HG03108 (cell line): Measurements from ENCODE around the gene FNTB.

ENCODE experiments used
- ATAC-seq: cut with Tn5 transposase; IDR thresholded peaks from one replicate; pipeline ENCODE4 v1.9.1; 2021; ENCODE audit warnings: moderate library complexity; ENCODE audit not compliant: unreplicated experiment

The FNTB gene

DNA sequence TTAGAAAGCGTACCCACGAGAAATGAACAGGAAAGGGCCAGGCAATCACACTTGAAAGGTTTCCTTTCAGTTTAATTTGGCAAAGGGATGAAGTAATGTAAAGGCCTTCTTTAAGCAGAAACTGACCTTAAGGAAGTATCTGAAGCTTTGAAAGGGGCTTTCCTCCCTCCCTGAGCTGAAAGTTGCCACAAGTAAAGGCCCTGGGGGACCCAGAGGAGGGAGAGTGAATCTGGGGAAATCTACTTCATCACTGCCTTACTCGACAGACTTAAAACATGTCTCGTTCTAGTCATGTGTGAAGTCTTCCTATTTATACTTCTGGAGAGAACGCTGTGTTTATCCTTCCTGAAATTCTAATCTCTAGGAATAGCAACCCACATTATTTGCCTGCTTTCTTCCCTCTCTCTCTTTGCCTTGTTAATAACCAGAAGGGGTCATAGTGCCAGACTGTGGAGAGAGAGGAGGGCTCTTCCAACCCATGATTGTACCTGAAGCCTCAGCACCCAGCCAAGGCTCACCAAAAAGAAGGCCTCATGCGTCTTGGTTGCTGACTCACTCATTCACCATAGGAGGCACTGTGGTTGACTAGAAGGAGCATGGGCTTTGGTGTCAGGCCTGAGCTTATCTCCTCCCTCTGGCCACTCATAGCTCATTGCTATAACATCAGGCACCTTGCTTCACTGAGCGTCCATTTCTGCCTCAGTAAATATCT lies 33.9 kb upstream of the FNTB start:
- no peak for ATAC-seq

DNA sequence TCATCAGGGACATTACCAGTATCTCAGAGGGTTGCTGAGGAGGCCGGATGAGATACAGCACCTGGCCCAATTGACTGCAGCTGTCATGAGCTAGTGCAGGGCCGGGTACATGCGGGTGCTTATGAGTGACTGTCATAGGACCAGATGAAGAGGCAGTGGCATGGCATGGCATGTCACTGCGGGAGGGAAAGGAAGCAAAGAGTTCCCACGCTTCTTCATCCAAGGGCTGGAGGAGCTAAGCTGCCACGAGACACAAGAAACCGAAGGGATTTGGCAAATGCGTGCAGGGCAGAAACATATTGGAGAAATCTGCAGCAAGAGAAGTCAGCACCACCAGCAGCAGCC lies 33.4 kb upstream of the FNTB start:
- ATAC-seq: no peak

DNA sequence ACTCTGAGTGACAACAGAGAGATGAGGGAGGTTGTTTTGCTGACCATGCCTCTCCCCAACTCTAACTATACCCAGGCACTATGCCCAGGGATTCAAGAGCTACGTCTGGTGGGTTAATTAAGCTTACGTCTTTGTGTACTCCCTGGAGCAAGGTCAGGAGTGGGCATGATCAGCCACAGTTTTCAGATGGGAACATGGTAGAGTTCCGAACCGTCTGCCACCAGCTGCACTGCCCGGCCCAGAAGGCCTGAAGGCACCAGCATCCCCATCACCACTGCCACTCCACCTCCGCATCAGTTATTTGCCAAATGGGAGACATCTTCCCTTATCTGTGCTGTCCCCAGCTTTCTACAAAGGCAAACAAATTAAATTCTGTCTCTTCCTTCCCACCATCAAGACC lies 33.0 kb upstream of the FNTB start:
- ATAC-seq: no peak

DNA sequence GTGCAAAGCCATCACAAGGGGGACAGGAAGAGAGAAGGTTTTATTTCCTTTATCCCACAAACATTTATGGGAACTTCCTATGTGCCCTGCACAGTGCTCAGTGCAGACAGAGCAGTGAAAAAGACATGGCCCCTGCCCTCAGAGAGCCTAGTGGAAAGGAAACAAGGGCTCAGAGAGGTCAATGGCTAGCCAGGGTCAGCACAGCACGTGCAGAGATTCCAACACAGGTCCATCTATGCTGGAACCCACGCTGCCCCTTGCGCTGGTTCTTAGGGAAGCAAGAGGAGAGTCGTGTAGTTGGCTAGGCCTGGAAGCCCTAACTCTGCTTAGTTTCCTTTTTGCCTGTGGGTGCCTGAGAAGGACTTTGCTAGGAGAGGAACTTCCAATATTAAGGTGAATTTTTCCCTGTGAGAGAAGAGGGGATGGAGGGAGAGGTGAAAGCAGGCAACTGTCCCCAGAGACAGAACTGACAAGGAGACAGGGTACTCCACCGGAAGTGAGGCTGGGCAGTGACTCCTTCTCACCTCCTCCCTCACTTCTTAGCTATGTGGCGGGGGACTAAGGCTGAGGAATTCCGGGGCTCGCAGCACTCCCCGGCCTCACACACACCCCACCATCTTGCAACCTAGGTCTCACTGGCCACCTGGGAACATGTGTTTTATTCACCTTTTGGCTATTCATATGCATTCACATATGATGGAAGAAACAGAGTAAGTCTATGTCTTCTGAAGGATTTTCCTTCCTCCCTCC lies 32.0 kb upstream of the FNTB start:
- ATAC-seq: no peak

DNA sequence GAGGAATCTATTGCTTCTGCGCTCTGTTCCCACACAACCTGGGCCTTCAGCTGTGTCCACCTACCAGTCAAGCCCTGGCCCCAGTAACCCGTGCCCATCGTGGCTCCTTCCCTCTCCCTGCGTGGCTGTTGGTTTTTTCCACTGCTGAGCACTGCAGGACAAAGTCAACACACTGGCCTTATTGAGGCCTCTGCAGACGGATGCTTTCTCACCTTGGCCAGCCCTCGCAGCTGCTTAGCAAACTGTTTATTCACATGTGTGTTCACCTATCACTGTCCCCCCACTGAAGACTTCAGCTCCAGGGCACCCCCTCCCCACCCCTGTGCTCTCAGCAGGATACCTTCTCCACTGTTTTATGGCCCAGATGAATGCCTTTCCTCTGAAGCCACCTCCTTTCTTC lies 31.4 kb upstream of the FNTB start:
- ATAC-seq: no peak

DNA sequence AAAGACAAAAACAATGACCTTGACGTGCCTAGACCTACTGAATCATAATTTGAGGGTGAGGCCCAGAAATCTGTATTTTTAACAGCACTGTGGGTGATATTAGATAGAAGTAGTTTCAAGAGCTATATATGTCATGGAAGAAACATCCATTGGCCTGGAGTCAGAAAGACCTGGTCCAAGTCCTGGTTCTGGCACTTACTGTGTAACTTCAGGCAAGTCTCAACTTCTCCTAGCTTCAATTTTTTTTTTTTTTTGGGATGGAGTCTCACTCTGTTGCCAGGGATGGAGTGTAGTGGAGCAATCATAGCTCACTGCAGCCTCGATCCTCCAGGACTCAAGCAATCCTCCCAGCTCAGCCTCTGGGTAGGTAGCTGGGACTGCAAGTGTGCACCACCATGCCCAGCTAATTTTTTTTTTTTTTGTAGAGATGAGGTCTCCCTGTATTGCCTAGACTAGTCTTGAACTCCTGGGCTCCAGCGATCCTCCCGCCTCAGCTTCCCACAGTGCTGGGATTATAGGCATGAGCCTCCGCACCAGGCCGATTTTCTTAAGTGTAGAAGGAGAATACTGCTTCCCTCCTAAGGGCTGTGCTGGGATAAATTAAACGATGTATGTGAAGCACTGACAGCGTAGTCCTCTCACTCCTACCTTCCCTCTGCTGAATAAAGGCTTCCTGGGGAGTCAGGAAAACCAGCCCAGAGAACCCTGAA lies 29.8 kb upstream of the FNTB start:
- no peak for ATAC-seq

DNA sequence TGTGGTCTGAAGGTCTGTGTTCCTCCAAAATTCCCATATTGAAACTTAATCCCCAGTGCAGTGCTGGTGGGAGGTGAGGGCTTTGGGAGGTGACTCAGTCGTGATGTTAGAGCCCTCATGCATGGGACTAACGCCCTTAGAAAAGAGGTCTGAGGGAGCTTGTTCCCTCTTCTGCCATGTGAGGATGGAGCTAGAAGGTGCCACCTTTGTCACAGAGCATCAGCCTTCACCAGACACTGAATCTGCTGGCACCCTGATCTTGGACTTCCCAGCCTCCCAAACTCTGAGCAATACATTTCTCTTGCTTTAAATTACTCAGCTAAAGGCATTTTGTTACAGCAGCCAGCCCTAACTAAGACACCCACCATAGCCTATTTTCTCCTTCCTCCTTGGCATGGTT lies 28.5 kb upstream of the FNTB start:
- no peak for ATAC-seq

DNA sequence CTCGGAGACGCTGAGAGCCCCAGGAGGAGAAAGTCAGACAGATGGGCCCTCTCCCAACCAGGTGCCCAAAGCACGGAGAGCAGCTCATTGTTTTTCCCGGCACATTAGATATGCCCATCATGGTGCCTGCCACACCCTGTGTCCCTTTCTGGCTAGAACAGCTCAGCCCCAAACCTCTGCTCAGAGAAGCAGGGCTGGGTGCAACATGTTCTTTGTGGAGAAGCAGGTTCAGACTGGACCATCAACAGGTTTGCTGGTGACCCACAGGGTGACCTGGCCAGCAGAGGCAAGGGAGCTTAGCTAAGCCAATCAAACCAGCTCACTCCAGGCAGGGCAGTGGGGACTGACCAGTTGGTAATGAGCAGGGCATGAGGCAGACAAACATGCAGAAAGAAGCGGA lies 28.0 kb upstream of the FNTB start:
- ATAC-seq: no peak

DNA sequence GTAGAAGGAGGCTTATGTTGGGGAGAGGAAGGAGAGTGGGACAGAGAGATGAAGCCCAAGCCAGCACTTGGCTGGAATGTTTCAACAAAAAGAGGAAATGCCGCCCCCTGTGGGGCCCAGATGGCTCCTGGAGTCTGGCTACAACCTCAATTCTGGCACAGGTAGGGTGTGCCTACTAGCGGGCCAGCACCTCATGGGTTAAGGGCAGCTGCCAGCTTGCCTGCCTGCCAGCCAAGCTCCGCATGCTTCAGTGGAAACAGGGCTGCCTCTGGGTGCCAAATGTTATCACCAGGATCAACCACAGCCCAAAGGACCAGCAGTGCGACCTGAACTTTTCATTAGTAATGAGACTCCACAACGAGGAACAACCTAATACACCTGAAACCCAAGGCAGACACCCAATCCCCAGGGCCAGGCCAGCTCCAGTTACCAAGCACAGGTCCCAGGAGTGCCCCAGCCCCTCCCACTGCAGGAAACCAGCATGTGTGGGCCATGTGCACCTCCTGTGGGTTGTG lies 25.9 kb upstream of the FNTB start:
- no peak for ATAC-seq

DNA sequence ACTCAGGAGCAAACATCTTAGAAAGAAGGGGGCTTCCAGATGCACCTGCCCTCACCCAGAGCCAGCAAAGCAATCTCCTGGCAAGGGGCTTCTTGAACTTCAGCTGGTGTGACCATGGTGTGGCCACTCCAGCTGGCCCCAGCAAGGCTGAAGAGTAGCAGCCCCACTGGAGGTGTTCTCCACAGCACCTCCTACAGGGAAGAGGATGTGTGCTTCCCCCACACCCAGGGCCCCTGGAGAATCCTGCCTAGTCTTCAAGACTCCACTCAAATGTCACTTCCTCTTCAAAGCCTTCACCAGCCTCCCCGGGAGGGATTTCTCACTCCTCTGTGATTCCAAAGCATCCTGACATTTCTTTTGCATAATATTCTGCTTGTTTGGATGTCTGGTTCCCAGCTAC lies 23.1 kb upstream of the FNTB start:
- ATAC-seq: no peak

DNA sequence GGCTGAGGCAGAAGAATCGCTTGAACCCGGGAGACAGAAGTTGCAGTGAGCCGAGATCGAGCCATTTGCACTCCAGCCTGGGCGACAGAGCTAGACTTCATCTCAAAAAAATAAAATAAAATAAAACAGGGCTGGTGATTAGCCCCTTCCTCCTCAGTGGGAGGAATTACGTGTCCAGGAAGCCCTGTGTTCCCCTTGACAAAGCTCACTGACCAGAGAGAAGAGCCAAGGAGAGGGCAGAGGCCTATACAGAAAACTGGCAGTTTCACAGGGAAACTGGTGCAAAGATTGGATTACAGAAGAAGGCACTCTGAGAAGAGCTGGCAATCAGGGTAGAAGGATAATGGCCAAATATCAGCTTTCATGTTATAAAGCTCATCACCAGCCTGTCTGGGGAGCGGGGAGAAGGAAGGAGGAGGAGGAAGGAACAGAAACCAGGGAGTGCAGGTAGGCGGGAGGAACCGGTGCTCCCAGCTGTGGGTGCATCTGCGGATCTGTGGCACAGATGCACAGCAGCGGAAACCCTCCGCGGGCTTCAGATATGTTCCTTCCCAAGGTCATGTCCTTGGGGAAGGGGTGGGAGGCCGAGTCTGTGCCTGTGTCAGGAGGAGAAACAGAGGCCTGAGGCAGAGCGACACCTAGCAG lies 21.2 kb upstream of the FNTB start:
- no peak for ATAC-seq

DNA sequence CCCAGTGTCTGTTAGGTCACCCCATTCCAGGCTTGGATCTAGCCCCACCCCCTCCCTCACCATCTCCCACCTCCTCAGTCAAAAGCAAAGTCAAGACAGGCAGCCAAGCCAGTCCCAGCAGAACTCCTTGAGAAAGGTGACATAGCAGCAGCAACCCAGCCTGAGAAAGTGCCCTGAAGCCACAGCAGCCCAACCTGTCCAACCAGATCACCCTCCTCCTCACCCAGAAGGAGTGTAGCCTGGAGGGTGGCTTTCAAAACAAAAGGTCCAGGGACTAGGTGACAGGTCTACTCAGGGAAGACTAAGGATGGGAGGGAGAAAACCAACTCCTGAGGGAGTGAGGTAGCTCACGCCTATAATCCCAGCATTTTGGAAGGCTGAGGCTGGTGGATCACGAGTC lies 19.7 kb upstream of the FNTB start:
- no peak for ATAC-seq

DNA sequence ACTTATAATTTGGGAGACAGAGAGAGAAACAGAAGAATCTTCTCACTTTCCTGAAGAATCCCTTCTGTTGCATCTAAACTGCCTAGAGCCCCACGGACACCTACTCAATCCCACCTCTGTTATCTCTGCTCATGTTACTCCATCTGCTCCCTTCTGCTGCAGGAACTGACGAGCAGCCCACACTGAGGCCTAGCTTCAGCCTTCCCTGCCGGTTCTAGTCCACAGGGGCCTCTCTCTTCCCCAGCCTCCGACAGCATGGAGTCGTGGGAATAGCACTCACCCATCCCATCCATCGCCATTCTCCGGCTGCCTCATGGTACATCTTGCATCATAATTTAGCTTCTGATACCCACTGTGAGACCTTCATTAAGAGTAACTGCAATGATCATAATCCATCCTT lies 18.5 kb upstream of the FNTB start:
- no peak for ATAC-seq

DNA sequence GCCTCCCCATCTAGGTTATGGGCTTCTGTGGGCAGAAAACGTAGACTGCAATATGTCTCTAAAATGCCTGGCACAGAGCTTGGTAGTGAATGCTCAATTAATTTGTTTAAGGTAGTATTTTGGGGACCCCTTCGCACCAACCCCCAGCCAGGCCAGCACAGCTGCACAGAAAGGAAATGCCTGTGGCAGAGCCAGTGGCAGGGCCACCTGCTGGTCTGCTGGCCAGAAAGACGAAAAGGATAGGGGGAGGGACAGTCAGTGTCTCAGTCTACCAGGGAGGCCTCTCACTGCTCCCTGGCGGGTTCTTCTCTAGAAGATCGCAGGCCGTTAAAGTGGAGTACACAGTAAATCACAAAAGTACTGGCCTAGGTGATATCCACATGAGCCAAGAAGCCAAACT lies 18.0 kb upstream of the FNTB start:
- ATAC-seq: no peak

DNA sequence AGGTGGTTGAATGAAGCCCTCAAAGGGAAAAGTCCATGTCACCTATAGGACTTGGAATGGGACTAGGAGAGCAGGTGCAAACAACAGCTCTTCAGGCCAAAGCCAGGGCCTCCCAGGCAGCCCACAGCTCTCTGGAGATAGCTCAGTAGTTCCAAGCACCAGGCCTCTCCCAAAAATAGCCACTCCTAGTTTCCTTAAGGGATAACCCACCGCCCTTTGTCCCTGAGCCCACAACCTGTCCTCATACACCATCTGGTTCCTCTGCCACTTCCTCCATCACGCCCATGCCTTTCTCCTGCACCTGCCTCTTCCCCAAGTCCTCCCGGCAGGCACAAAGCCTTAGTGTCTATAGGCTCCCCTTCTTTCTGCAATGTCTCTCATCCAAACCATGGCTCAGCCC lies 16.7 kb upstream of the FNTB start:
- ATAC-seq: no peak

DNA sequence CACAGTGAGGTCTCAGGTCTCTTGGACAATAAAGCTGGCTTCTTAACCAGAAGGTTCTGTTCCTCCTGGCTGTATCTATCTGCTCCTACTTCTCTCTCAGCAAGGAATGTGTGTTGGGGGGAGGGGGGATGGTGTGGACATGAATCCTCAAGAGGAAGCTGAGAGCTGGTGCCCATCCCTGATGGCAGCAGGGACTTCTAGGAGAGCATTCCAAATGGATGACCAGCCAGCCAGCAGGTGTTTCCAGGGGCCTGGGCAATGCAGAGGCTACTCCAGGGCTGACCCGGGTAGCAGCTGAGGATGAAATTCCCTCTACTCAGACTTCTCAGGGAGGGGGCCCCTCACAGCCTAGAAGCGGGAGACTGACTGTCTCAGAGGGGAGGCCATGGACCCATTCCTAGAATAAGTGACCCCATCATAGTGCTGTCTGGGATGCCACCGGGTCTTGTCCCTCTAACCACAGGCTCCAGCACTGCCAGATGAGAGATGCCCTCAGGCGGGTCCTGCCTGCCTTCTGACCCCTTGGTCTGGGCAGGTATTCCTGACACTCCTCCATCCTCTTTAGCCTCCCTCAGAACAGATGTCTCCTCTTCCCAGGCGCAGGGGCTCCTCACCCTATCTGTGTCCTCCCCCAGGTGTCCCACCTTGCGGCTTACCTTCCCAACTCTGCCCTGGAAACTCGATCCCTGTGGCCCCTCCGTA lies 15.8 kb upstream of the FNTB start:
- no peak for ATAC-seq

DNA sequence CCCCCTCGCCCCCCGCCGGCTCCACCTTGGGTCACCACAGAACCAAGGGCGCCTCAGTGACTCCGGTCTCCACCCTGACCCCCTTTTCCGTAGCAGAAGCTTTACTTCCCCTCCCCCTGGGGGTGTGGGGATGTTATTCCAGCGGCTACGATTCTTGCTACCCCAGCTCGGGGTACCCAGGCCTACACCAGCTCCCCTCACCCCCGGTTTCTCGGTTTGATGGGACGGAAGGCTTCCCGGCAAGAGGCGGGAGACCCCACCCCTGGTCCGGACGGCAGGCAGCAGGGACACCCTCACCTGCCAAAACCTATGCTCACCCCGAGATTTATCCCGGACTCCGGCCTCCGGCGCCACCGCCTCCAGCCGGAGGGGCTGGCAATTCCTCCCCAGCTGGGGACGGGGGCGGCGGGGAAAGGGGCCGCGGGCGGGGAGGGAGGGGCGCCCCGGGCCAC lies 15.2 kb upstream of the FNTB start:
- ATAC-seq: no peak

DNA sequence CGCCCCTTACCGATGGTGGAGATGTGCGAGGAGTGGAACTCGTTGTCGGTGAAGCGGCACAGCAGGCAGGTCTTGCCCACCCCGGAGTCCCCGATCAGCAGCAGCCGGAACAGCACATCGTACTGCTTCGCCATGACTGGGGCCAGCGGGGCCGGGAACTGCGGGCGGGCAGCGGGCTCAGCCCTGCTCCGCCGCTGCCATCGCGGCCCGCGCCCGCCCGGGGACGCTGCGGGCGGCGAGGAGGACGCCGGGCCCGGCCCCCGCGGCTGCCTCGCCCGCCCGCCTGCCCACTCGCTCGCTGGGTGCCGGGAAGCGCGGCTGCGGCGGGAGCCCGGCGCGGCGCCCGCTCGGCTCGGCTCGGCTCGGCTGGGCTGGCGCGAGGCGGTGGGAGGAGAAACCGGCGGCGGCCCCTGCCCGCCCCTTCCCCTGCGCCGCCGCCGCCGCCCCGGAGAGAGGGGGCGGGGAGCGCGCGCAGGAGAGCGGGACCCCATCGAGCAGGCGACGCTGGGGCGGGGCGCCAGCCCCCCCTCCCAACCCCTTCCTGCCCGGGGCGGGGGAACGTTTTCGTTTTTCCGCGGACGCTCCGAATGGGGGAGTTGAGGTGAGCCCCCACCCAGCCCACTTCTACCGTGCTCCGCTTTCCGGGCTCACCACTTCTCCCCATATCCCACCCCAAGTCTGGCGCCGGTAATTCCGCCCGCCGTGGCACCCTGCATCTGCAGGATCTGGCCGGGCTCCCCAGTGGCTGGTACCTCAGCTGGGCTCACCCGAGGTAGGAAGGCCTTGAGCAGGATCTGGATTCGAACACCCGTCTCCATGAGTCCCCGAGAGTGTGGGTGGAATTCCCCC lies 14.5 kb upstream of the FNTB start, which contains the start of gene RAB15:
RAB15 (minus strand) TSS at position 394 of the 849 bp plus-strand sequence; CDS start at position 134, 260 bp downstream.
- no peak for ATAC-seq

DNA sequence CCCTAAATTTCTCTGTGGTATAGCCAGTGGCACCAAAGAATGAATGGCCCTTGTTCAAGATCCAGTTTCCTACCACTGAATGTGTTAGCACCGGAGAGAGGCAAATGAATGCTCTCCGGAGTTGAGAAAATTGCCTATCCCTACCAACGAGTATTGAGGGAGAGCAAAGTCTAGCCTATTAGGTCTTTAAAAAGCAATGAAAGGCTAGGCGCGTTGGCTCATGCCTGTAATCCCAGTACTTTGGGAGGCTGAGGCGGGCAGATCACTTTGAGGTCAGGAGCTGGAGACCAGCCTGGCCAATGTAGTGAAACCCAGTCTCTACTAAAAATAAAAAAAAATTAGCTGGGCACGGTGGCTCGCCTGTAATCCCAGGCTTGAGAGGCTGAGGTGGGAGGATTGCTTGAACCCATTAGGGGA lies 13.7 kb upstream of the FNTB start:
- no peak for ATAC-seq

DNA sequence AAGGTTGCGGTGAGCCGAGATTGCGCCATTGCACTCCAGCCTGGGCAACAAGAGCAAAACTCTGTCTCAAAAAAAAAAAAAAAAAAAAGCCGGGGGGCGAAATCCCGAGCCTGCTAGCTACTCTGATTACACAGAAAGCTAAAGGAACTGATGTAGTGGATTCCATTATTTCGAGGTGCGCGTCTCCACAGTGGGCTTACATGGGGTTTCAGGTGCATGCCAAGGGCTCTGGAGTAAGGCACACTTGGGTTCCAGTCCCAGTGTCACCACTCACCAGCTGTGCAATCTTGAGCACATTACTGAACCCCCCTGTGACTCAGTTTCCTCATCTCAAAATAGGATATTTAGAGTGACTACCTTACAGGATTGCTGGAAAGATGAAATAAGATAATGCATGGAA lies 12.9 kb upstream of the FNTB start:
- no peak for ATAC-seq
